H1 (cell line): ENCODE measurements around the gene INPP5A. TPM values are rescaled to one million over a fixed set of nuclear protein-coding genes. Genes with fewer than 3 reads are reported as not detected.

Experiments used
- CTCF ChIA-PET: fragments of 300-600 bp; sonication (Branson Sonifier 250); formaldehyde crosslinking; loops from one replicate; lab custom pipeline; 2021; ENCODE audit not compliant: partially characterized antibody; lab: Charles Lee
- POLR2A ChIA-PET: fragments of 300-600 bp; sonication (Branson Sonifier 250); formaldehyde crosslinking; loops from one replicate; lab custom pipeline; 2021; ENCODE audit warnings: inconsistent platforms; ENCODE audit not compliant: partially characterized antibody; lab: Charles Lee
- DNase-seq, 2 experiments: peaks; one replicate each; pipeline versions ENCODE4 v3.0.0 to v3.0.0-alpha.2; 2010 to 2022; ENCODE audit warnings: low spot score in 2 of 2, low read depth in 1 of 2, mixed read lengths in 1 of 2
- FAIRE-seq: peaks from 2 replicates; lab custom pipeline; 2011; peaks lifted over from hg19 to GRCh38; lab: Jason Lieb, UNC
- H2AFZ ChIP-seq: 2 replicates; pipeline ENCODE4 v1.8.1; 2012; ENCODE audit warnings: low read length, inconsistent platforms
- H2AK5ac ChIP-seq: 2 replicates; pipeline ENCODE4 v1.6.1; 2013; ENCODE audit warnings: low read depth, low read length
- H2BK120ac ChIP-seq: replicated peaks from 2 replicates; pipeline ENCODE3; 2013; ENCODE audit warnings: low read depth, low read length, inconsistent platforms
- H2BK12ac ChIP-seq: 2 replicates; pipeline ENCODE4 v1.6.1; 2013; ENCODE audit warnings: low read depth, low read length
- H2BK15ac ChIP-seq: 2 replicates; pipeline ENCODE4 v1.6.1; 2013; ENCODE audit warnings: low read length
- H2BK20ac ChIP-seq: 2 replicates; pipeline ENCODE4 v1.6.1; 2013; ENCODE audit warnings: low read length
- H2BK5ac ChIP-seq: 2 replicates; pipeline ENCODE4 v1.6.1; 2013; ENCODE audit warnings: low read depth, low read length
- H3K14ac ChIP-seq: 2 replicates; pipeline ENCODE4 v1.6.1; 2013; ENCODE audit warnings: inconsistent platforms; ENCODE audit not compliant: insufficient read length
- H3K18ac ChIP-seq: 2 replicates; pipeline ENCODE4 v1.6.1; 2013; ENCODE audit warnings: low read length; ENCODE audit errors: extremely low read depth
- H3K23ac ChIP-seq: 2 replicates; pipeline ENCODE4 v1.6.1; 2013; ENCODE audit warnings: inconsistent platforms; ENCODE audit not compliant: insufficient read length
- H3K23me2 ChIP-seq: 2 replicates; pipeline ENCODE4 v1.6.1; 2013; ENCODE audit warnings: low read depth, low read length
- H3K27ac ChIP-seq: 2 replicates; pipeline ENCODE4 v1.6.1; 2011; ENCODE audit warnings: low read depth, low read length, inconsistent platforms
- H3K27me3 ChIP-seq, 4 experiments: replicated peaks in 1 of 4; 1 replicate in 1 of 4; 2 replicates in 3 of 4; pipeline versions ENCODE4 v1.6.1 to v1.8.1; 2011 to 2013; ENCODE audit warnings: low read length in 3 of 4, mild to moderate bottlenecking in 3 of 4, inconsistent platforms in 2 of 4, mixed read lengths in 2 of 4, moderate library complexity in 1 of 4; ENCODE audit not compliant: control insufficient read depth in 3 of 4, insufficient read depth in 3 of 4; ENCODE audit errors: extremely low read depth in 1 of 4
- H3K36me3 ChIP-seq, 4 experiments: 2 replicates each; pipeline versions ENCODE4 v1.6.1 to v1.8.1; 2011 to 2013; ENCODE audit warnings: mild to moderate bottlenecking in 4 of 4, low read length in 3 of 4, moderate library complexity in 2 of 4, control low read depth in 1 of 4, inconsistent platforms in 1 of 4; ENCODE audit not compliant: insufficient read depth in 4 of 4, control insufficient read depth in 2 of 4
- H3K4ac ChIP-seq: replicated peaks from 2 replicates; pipeline ENCODE3; 2013; ENCODE audit warnings: low read length, low read depth, mixed read lengths, inconsistent platforms; ENCODE audit not compliant: insufficient read length
- H3K4me1 ChIP-seq, 4 experiments: replicated peaks in 1 of 4; 1 replicate in 1 of 4; 2 replicates in 3 of 4; pipeline versions ENCODE4 v1.6.1 to v1.8.1; 2011 to 2013; ENCODE audit warnings: low read length in 3 of 4, inconsistent platforms in 2 of 4, mixed read lengths in 1 of 4; ENCODE audit not compliant: insufficient read depth in 4 of 4, control insufficient read depth in 3 of 4
- H3K4me2 ChIP-seq, 2 experiments: 2 replicates each; pipeline versions ENCODE4 v1.6.1 to v1.8.1; 2011 to 2013; ENCODE audit warnings: low read depth in 2 of 2, low read length in 2 of 2, control low read depth in 1 of 2, inconsistent platforms in 1 of 2, mild to moderate bottlenecking in 1 of 2; ENCODE audit not compliant: insufficient read depth in 1 of 2
- H3K4me3 ChIP-seq, 4 experiments: fragments of 200-600, 300-600 bp in 1 of 4; sonication (generic), shearing (Covaris generic), sonication (Bioruptor Twin) in 1 of 4; 2 replicates each; pipeline versions ENCODE4 v1.5.1 to v1.8.1; 2011 to 2016; ENCODE audit warnings: low read length in 4 of 4, low read depth in 3 of 4, control low read depth in 2 of 4, inconsistent platforms in 2 of 4, mild to moderate bottlenecking in 2 of 4, mixed read lengths in 1 of 4, moderate library complexity in 1 of 4; ENCODE audit not compliant: insufficient read depth in 2 of 4; ENCODE audit errors: extremely low read depth in 1 of 4
- H3K56ac ChIP-seq: replicated peaks from 2 replicates; pipeline ENCODE3; 2013; ENCODE audit warnings: low read depth, mild to moderate bottlenecking, mixed read lengths, low read length, inconsistent platforms; ENCODE audit not compliant: insufficient read length
- H3K79me1 ChIP-seq: 2 replicates; pipeline ENCODE4 v1.6.1; 2013; ENCODE audit warnings: low read depth, low read length, control low read depth
- H3K79me2 ChIP-seq, 2 experiments: 2 replicates each; pipeline versions ENCODE4 v1.6.1 to v1.8.1; 2012 to 2013; ENCODE audit warnings: low read length in 2 of 2, mild to moderate bottlenecking in 2 of 2, inconsistent platforms in 1 of 2; ENCODE audit not compliant: insufficient read depth in 2 of 2, control insufficient read depth in 1 of 2
- H3K9ac ChIP-seq, 4 experiments: replicated peaks in 1 of 4; 1 replicate in 1 of 4; 2 replicates in 3 of 4; pipeline versions ENCODE4 v1.6.1 to v1.8.1; 2011 to 2013; ENCODE audit warnings: low read depth in 3 of 4, low read length in 3 of 4, control low read depth in 2 of 4, mild to moderate bottlenecking in 2 of 4, moderate library complexity in 2 of 4, inconsistent platforms in 1 of 4; ENCODE audit errors: extremely low read depth in 1 of 4
- H3K9me3 ChIP-seq, 2 experiments: 2 replicates each; pipeline versions ENCODE4 v1.6.1 to v1.8.1; 2012 to 2013; ENCODE audit warnings: mild to moderate bottlenecking in 2 of 2, moderate library complexity in 2 of 2, control low read depth in 1 of 2, inconsistent platforms in 1 of 2, low read depth in 1 of 2, low read length in 1 of 2, mixed read lengths in 1 of 2; ENCODE audit not compliant: insufficient read depth in 2 of 2
- H4K20me1 ChIP-seq, 2 experiments: replicated peaks in 1 of 2; 2 replicates each; pipeline versions ENCODE3 to v1.8.1; 2011 to 2013; ENCODE audit warnings: inconsistent platforms in 2 of 2, low read length in 2 of 2, mild to moderate bottlenecking in 1 of 2; ENCODE audit not compliant: insufficient read depth in 2 of 2, control insufficient read depth in 1 of 2
- H4K5ac ChIP-seq: 2 replicates; pipeline ENCODE4 v1.6.1; 2013; ENCODE audit warnings: low read length, low read depth, mixed read lengths, inconsistent platforms; ENCODE audit not compliant: insufficient read length
- H4K8ac ChIP-seq: 2 replicates; pipeline ENCODE4 v1.8.0; 2013; ENCODE audit warnings: mild to moderate bottlenecking, moderate library complexity, low read length, inconsistent platforms; ENCODE audit not compliant: insufficient read depth; ENCODE audit errors: extremely low read depth
- H4K91ac ChIP-seq: replicated peaks from 2 replicates; pipeline ENCODE3; 2013; ENCODE audit warnings: low read length, mixed read lengths, inconsistent platforms; ENCODE audit not compliant: insufficient read length
- CEBPB ChIP-seq: IDR thresholded peaks from 2 replicates; pipeline ENCODE4 v1.6.1; 2012; ENCODE audit warnings: low read depth, low read length
- FOSL1 ChIP-seq: IDR thresholded peaks from 2 replicates; pipeline ENCODE4 v1.6.1; 2011; ENCODE audit warnings: mild to moderate bottlenecking, low read depth, low read length, moderate library complexity; ENCODE audit not compliant: insufficient read depth
- HDAC6 ChIP-seq: IDR thresholded peaks from one replicate; pipeline ENCODE4 v1.7.1; 2012; ENCODE audit warnings: low read depth, mild to moderate bottlenecking, inconsistent platforms, low read length, moderate library complexity
- SRF ChIP-seq: IDR thresholded peaks from 2 replicates; pipeline ENCODE4 v1.6.1; 2011; ENCODE audit warnings: mild to moderate bottlenecking, low read depth, low read length, moderate library complexity
- TCF12 ChIP-seq: IDR thresholded peaks from 2 replicates; pipeline ENCODE4 v1.6.1; 2011; ENCODE audit warnings: low read depth, mild to moderate bottlenecking, low read length
- WGBS, 2 experiments: shearing (Covaris generic) in 1 of 2; methylation state at CpG; one replicate each; pipeline versions ENCODE4 v1.1.6 to v1.1.7; 2013 to 2015; ENCODE audit warnings: low lambda C conversion rate in 2 of 2, mixed read lengths in 2 of 2, inconsistent platforms in 1 of 2, low coverage in 1 of 2, missing lambda C conversion rate in 1 of 2; ENCODE audit not compliant: insufficient replicate concordance in 2 of 2, insufficient coverage in 1 of 2, insufficient read length in 1 of 2; ENCODE audit errors: extremely low coverage in 1 of 2, missing lambda C conversion rate in 1 of 2; 5-methylcytosine and 5-hydroxymethylcytosine counted together
- polyA plus RNA-seq, 7 experiments: library from polyadenylated mRNA; depleted of rRNA in 3 of 7; stranded (reverse) in 5 of 7; unstranded in 2 of 7; fragments of >200 nt in 5 of 7; fragments of 200-250 nt in 2 of 7; gene quantifications; 1 replicate in 5 of 7; 2 replicates in 1 of 7; 4 replicates in 1 of 7; pipeline versions ENCODE4 v1.2.1 to v1.2.3, GENCODE V29; 2011 to 2013; ENCODE audit warnings: missing spikeins in 2 of 7, mixed read lengths in 2 of 7
- total RNA-seq: library from RNA; stranded (reverse); fragmentation: NEBNext Ultra II Directional; extraction: Animal tissue kit (Norgen Biotek cat#: 25700); gene quantifications from 2 replicates; pipeline ENCODE4 v1.2.1, GENCODE V29; 2021

Gene INPP5A
- total and polyA plus RNA-seq, 2 of the 8 experiments (the other 6 are each of a cell fraction or from before 2014, with no cell fraction given): 19.7 to 27.5 TPM

DNA sequence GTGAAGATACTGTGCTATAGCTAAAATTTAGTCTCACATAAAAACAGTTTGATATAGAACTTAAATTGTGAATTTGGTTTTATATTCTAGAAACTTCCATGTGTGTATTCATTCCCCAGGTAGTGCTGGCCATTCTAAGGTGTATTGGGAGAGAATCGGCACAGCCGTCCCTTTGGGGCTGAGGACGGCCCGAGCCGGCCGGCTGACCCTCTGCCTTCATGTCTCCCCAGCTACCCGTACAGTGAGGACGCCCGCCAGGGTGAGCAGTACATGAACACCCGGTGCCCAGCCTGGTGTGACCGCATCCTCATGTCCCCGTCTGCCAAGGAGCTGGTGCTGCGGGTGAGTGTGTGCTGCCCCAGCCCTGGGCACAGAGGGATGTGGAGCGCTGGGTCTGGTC, 239.9 kb downstream of the INPP5A start:
- peaks cover 0 to 5% of the 10 kb centered on the region in 2 experiments for H4K20me1 ChIP-seq
- no peak overlapping the region for H4K5ac ChIP-seq
- no peak for FAIRE-seq
- H3K79me2 ChIP-seq: no peaks in the 10 kb centered on the region
- DNase-seq: no peak
- H2AFZ ChIP-seq: no peak overlapping the region
- H3K4me2 ChIP-seq: no peak overlapping the region
- no peak overlapping the region for H3K9ac ChIP-seq
- H3K14ac ChIP-seq: no peak overlapping the region
- H2BK120ac ChIP-seq: no peak overlapping the region
- no peak overlapping the region for H3K4ac ChIP-seq
- POLR2A ChIA-PET: interaction anchor here (1.1 kb wide), 1 partner anchor 11 kb away, joined by 3 read pairs; no protein-coding TSS in a partner anchor
- H3K23ac ChIP-seq: no peak overlapping the region
- no peak overlapping the region for H2BK20ac ChIP-seq
- H2AK5ac ChIP-seq: no peak overlapping the region
- H3K9me3 ChIP-seq: no peaks in the 10 kb centered on the region
- no peak overlapping the region for H3K56ac ChIP-seq
- no peak overlapping the region for H4K91ac ChIP-seq
- H3K36me3 ChIP-seq: no peaks in the 10 kb centered on the region; a peak in 1 of 8 replicates
- no peaks in the 10 kb centered on the region; the same call in 1 of the 2 replicates for H3K79me1 ChIP-seq
- peaks cover 2 to 11% (median 10%) of the 10 kb centered on the region in 4 experiments for H3K27me3 ChIP-seq
- no peak overlapping the region for H3K27ac ChIP-seq
- no peaks in the 10 kb centered on the region for H3K23me2 ChIP-seq
- no peak overlapping the region for H2BK12ac ChIP-seq
- H2BK5ac ChIP-seq: no peak overlapping the region
- H4K8ac ChIP-seq: no peak overlapping the region; the same call in 1 of the 2 replicates
- 90% methylated on average over 12 of the region's 14 CpGs; no CpG with 5 or more reads in 1 of the 2 experiments for WGBS, 2 experiments
- H3K4me1 ChIP-seq: peaks cover 0 to 11% (median 6%) of the 10 kb centered on the region in 4 experiments; a peak in 6 of 7 replicates
- H3K4me3 ChIP-seq: no peak overlapping the region
- H3K18ac ChIP-seq: no peak overlapping the region
- no peak overlapping the region for H2BK15ac ChIP-seq
- CTCF ChIA-PET: interaction anchor here (0.6 to 2.4 kb wide), 5 partner anchors 17 to 316 kb away, joined by 3 to 8 read pairs (median 3); no protein-coding TSS in a partner anchor
- no peak for TF ChIP-seq SRF
- no peak for TF ChIP-seq TCF12
- no peak for TF ChIP-seq FOSL1
- no peak for TF ChIP-seq HDAC6
- TF ChIP-seq CEBPB: no peak
